ENCODE results near the gene CTBP1. TPM values are rescaled to one million over a fixed set of nuclear protein-coding genes. Genes with fewer than 3 reads are reported as not detected.

CTBP1 gene
- total RNA-seq, 2 experiments from 2014 or later = 154 to 162 TPM

DNA sequence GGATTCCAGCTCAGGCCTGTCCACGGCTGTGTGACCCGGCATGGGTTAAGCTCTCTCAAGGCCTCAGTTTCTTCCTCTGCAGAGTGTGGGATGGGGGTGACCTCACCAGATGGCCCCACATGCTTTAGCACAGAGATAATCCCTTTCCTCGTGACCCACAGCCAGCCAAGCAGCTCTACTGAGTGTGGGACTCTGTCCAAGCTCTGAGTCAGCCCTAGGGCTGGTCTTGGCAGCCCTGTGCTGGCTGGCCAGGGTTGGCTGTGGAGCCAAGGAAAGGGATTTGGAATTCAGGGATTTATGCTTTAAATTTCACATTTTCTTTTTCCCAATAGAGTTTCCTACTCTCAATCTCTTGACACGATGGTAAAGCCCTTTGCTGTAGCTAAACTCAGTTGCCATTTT lies 56.8 kb downstream of the CTBP1 start:
- intact Hi-C loops (cut with micrococcal nuclease) = no loop called here
- peak; percentile 5 for DNase-seq
- Mint-ChIP-seq H3K4me3 (no peak overlapping the region), H3K36me3 (no peaks in the 10 kb centered on the region), H3K4me1 (ENCODE audit: low read depth) (peaks cover 5% of the 10 kb centered on the region), H3K27ac (no peak overlapping the region), H3K27me3 (no peaks in the 10 kb centered on the region), H3K9me3 (no peaks in the 10 kb centered on the region)
- CTCF ChIA-PET = interaction anchor here (1.3 to 1.7 kb wide), 2 partner anchors 24 to 76 kb away, joined by 4 to 9 read pairs; no protein-coding TSS in a partner anchor
- POLR2A ChIA-PET = interaction anchor here (0.7 kb wide), 1 partner anchor 11 kb away, joined by 3 read pairs; no protein-coding TSS in a partner anchor

DNA sequence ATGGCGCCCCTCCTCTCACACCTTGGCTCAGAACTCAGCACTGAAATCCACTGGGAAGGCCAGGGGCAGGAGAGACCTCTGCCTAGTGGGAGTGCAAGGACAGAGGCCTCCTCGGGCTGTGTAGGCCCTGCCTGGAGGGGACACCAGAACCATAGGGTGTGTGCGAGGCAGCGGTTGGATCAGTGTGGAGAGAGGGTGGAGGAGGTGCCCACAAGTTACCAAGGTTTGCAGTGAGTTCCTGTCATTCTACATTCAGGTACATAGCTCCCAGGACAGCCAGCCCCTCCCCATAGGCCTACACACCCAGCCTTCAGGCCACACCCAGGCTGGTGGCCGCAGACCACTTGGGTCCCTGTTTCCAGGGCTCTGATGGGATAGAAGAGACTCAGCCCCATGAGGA lies 57.3 kb downstream of the CTBP1 start:
- no peak overlapping the region for H3K4me3 Mint-ChIP-seq
- peak; percentile 6 for DNase-seq
- no peaks in the 10 kb centered on the region for H3K36me3 Mint-ChIP-seq
- POLR2A ChIA-PET = interaction anchor here (0.7 kb wide), 1 partner anchor 12 kb away, joined by 3 read pairs; no protein-coding TSS in a partner anchor
- intact Hi-C loops (cut with micrococcal nuclease) = no loop called here
- H3K4me1 Mint-ChIP-seq (ENCODE audit: low read depth) = peaks cover 8% of the 10 kb centered on the region
- no peaks in the 10 kb centered on the region for H3K9me3 Mint-ChIP-seq
- CTCF ChIA-PET = interaction anchor here (1.3 to 1.7 kb wide), 2 partner anchors 24 to 77 kb away, joined by 4 to 9 read pairs; no protein-coding TSS in a partner anchor
- no peaks in the 10 kb centered on the region for H3K27me3 Mint-ChIP-seq
- no peak overlapping the region for H3K27ac Mint-ChIP-seq

DNA sequence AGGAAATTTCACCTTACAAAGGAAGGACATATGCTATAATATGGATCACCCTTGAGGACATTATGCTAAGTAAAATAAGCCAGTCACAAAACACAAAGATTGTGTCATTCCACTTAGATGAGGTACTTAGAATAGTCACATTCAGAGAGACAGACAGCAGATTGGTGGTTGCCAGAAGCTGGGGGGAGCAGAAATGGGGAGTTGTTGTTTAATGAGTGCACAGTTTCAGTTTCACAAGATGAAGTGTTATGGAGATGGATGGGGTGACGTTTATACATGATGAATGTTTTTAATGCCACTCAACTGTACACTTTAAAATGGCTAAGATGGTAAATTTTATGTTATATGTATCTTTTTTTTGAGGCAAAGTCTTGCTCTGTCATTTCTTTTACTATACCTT lies 61.7 kb downstream of the CTBP1 start:
- Mint-ChIP-seq H3K4me1 (ENCODE audit: low read depth) (peaks cover 15% of the 10 kb centered on the region), H3K9me3 (peaks cover 5% of the 10 kb centered on the region), H3K36me3 (peaks cover 4% of the 10 kb centered on the region), H3K4me3 (no peak overlapping the region), H3K27ac (no peak overlapping the region), H3K27me3 (peaks cover 3% of the 10 kb centered on the region)
- ChIA-PET CTCF (interaction anchor here (1.4 kb wide), 1 partner anchor 24 kb away, joined by 3 read pairs; no protein-coding TSS in a partner anchor), POLR2A (no interaction called here)
- peak; percentile 61 for DNase-seq
- intact Hi-C loops (cut with micrococcal nuclease) = loop anchor here (1.0 kb wide), 1 partner anchor 15 kb away; no protein-coding TSS in a partner anchor

DNA sequence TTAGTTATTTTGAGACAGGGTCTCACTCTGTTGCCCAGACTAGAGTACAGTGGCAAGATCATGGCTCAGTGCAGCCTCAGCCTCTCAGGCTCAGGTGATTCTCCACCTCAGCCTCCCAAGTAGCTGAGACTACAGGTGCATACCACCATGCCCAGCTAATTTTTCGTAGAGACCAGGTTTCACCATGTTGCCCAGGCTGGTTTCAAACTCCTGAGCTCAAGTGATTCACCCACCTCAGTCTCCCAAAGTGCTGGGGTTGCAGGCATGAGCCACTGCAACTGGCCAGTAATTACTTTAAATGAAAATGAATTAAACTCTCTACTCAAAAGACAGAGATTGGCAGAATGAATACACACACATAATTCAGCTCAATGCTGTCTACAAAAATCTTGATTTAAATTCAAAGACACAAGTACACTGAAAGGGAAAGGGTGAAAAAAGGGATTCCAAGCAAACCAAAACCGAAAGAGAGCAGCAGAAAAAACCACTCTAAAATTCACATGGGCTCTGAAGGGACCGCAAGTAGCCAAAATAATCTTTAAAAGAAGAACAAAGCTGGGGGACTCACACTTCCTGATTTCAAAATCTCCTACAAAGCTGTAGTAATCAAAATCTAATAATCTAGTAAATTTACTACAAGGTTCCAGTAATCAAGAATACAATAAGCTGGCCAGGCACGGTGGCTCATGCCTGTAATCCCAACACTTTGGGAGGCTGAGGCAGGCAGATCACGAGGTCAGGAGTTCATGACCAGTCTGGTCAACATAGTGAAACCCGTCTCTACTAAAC lies 64.8 kb downstream of the CTBP1 start:
- Mint-ChIP-seq H3K27ac (peak overlapping the region; percentile 49), H3K4me1 (ENCODE audit: low read depth) (peaks cover 13% of the 10 kb centered on the region), H3K27me3 (peaks cover 9% of the 10 kb centered on the region), H3K4me3 (no peak overlapping the region), H3K9me3 (peaks cover 15% of the 10 kb centered on the region), H3K36me3 (peaks cover 6% of the 10 kb centered on the region)
- ChIA-PET CTCF (interaction anchor here (2.4 to 2.9 kb wide), 2 partner anchors 17 to 84 kb away, joined by 11 to 16 read pairs; no protein-coding TSS in a partner anchor), POLR2A (interaction anchor here (0.9 to 1.6 kb wide), 3 partner anchors 18 to 64 kb away, joined by 3 to 8 read pairs (median 4); partner anchors contain the start of gene CTBP1)
- DNase-seq = no peak
- intact Hi-C loops (cut with micrococcal nuclease) = loop anchor here (5.0 kb wide), 1 partner anchor 163 kb away; the partner anchor contains the start of gene UVSSA

DNA sequence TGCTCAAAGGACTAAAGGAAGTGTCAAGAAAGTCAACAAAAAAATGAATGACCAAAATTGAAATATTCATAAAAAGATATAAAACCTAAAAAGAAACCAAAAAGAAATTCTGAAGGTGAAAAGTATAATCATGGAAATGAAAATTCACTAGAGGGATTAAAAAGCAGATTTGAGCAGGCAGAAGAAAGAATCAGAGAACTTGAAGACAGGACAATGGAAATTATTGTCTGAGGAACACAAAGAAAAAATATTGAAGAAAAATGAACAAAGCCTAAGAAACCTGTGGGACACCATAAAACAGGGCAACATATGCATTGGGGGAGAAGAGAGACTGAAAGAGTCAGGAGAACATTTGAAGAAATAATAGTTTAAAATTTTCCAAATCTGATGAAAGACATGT lies 66.6 kb downstream of the CTBP1 start:
- POLR2A ChIA-PET = no interaction called here
- Mint-ChIP-seq H3K27me3 (peaks cover 9% of the 10 kb centered on the region), H3K9me3 (peaks cover 15% of the 10 kb centered on the region), H3K27ac (no peak overlapping the region), H3K4me1 (ENCODE audit: low read depth) (peaks cover 13% of the 10 kb centered on the region), H3K4me3 (no peak overlapping the region), H3K36me3 (peaks cover 6% of the 10 kb centered on the region)
- no peak for DNase-seq
- CTCF ChIA-PET = interaction anchor here (2.6 to 2.9 kb wide), 2 partner anchors 15 to 86 kb away, joined by 8 to 11 read pairs; no protein-coding TSS in a partner anchor
- intact Hi-C loops (cut with micrococcal nuclease) = loop anchor here (5.0 kb wide), 1 partner anchor 165 kb away; the partner anchor contains the start of gene UVSSA

DNA sequence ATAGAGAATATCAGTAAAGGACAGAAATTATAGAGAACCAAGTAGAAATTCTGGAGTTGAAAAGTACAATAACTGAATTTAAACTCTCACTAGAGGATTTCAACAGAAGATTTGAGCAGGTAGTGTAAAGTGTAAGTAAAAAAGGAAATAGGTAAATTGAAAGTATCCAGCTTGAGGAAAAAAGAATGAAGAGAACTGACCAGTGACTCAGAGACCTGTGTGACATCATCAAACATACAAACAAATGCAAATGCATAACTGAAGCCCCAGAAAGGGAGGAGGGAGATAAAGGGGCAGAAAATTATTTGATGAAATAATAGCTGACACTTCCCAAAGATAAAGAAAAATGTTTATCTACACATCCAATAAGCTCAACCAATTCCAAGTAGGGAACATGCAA lies 68.3 kb downstream of the CTBP1 start:
- ChIA-PET POLR2A (no interaction called here), CTCF (interaction anchor here (2.6 kb wide), 1 partner anchor 13 kb away, joined by 8 read pairs; no protein-coding TSS in a partner anchor)
- no peak overlapping the region for H3K4me3 Mint-ChIP-seq
- peaks cover 6% of the 10 kb centered on the region for H3K36me3 Mint-ChIP-seq
- H3K27ac Mint-ChIP-seq = no peak overlapping the region
- intact Hi-C loops (cut with micrococcal nuclease) = loop anchor here (5.0 kb wide), 1 partner anchor 167 kb away; the partner anchor contains the start of gene UVSSA
- peaks cover 5% of the 10 kb centered on the region for H3K4me1 Mint-ChIP-seq (ENCODE audit: low read depth)
- peaks cover 9% of the 10 kb centered on the region for H3K27me3 Mint-ChIP-seq
- H3K9me3 Mint-ChIP-seq = peaks cover 15% of the 10 kb centered on the region
- DNase-seq = no peak

DNA sequence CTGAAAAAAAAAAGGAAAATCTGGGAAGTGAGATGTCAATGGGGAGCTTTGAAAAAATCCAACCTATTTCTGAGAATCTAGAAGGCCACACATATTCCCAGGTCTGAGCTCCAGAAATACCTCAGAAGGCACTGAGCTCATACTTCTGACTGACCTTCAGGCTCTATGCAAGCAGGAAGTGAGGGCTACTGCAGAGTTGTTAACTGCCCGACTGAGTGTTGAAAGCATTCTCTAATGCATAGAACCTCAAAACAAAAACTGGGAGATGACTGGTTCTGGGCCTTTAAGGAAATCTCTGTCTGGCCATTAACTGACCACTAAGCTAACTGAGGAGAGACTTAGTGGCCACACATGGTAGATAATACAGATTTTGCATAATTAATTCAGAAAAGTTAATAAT lies 69.0 kb downstream of the CTBP1 start:
- CTCF ChIA-PET = interaction anchor here (2.6 kb wide), 1 partner anchor 12 kb away, joined by 8 read pairs; no protein-coding TSS in a partner anchor
- intact Hi-C loops (cut with micrococcal nuclease) = loop anchor here (5.0 kb wide), 1 partner anchor 167 kb away; the partner anchor contains the start of gene UVSSA
- H3K36me3 Mint-ChIP-seq = peaks cover 6% of the 10 kb centered on the region
- peaks cover 5% of the 10 kb centered on the region for H3K4me1 Mint-ChIP-seq (ENCODE audit: low read depth)
- no peak for DNase-seq
- no peak overlapping the region for H3K27ac Mint-ChIP-seq
- peaks cover 15% of the 10 kb centered on the region for H3K9me3 Mint-ChIP-seq
- H3K4me3 Mint-ChIP-seq = no peak overlapping the region
- peaks cover 9% of the 10 kb centered on the region for H3K27me3 Mint-ChIP-seq
- POLR2A ChIA-PET = no interaction called here

DNA sequence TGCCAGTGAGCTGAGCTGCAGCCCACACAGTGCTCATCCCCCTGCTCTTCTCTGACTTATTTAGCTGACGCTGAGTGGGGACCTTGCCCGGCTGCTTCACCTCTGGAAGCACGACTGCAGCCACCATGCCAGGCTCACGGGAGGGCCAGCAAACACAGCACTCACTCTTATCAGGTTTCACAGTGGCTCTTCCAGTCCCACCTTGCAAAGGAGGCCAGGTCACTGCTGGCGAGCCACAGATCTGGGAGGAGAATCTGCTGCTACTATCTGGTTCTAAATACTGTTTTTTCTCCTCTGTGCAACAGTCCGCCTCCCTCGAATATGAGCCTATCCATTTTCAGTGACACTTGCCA lies 69.9 kb downstream of the CTBP1 start:
- H3K4me1 Mint-ChIP-seq (ENCODE audit: low read depth) = peaks cover 2% of the 10 kb centered on the region
- H3K27me3 Mint-ChIP-seq = peaks cover 9% of the 10 kb centered on the region
- H3K36me3 Mint-ChIP-seq = peaks cover 6% of the 10 kb centered on the region
- H3K4me3 Mint-ChIP-seq = no peak overlapping the region
- ChIA-PET POLR2A (interaction anchor here (1.4 kb wide), 1 partner anchor 23 kb away, joined by 5 read pairs; no protein-coding TSS in a partner anchor), CTCF (interaction anchor here (1.3 kb wide), 1 partner anchor 12 kb away, joined by 4 read pairs; no protein-coding TSS in a partner anchor)
- intact Hi-C loops (cut with micrococcal nuclease) = no loop called here
- peaks cover 15% of the 10 kb centered on the region for H3K9me3 Mint-ChIP-seq
- DNase-seq = no peak
- no peak overlapping the region for H3K27ac Mint-ChIP-seq

DNA sequence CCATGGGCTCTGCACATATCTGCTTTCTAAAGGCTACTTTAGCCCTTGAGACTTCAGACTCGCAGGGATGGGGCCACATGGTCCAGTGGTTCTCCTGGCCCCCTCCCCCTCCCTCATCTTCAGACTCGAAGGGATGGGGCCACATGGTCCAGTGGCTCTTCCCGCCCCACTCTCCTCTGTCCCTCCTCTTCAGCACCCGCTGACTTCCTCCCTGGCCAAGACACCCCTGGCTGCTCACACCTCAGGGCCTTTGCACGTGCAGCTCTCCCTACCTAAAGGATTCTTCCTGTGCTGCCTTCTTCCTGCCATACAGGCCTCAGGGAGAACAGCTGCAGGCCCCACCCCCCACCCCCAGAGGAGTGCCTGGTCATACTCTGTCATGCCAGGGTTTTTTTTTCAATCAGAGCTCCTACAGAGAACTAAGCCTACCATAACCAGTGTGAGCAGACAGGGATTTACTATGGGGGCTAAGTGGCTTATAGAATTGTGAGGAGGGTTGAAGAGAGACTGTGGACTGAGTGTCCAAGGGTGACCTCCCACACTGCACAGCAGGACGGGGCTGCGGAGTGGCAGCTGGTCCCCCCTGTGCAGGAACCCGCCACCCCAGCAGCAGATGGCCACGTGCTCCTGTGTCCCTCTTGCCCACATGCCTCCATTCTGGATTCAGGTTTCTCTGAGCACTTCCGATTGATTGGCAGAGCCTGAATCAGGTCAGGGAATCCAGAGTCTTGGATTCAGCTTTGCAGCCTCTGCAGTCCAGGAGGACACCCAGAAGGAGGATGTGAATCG lies 70.4 kb downstream of the CTBP1 start:
- ChIA-PET POLR2A (interaction anchor here (1.4 kb wide), 1 partner anchor 23 kb away, joined by 5 read pairs; no protein-coding TSS in a partner anchor), CTCF (interaction anchor here (1.3 kb wide), 1 partner anchor 11 kb away, joined by 4 read pairs; no protein-coding TSS in a partner anchor)
- Mint-ChIP-seq H3K27ac (no peak overlapping the region), H3K27me3 (peaks cover 15% of the 10 kb centered on the region), H3K9me3 (peaks cover 15% of the 10 kb centered on the region), H3K4me1 (ENCODE audit: low read depth) (no peaks in the 10 kb centered on the region), H3K36me3 (peaks cover 6% of the 10 kb centered on the region), H3K4me3 (no peak overlapping the region)
- DNase-seq = no peak
- intact Hi-C loops (cut with micrococcal nuclease) = no loop called here

DNA sequence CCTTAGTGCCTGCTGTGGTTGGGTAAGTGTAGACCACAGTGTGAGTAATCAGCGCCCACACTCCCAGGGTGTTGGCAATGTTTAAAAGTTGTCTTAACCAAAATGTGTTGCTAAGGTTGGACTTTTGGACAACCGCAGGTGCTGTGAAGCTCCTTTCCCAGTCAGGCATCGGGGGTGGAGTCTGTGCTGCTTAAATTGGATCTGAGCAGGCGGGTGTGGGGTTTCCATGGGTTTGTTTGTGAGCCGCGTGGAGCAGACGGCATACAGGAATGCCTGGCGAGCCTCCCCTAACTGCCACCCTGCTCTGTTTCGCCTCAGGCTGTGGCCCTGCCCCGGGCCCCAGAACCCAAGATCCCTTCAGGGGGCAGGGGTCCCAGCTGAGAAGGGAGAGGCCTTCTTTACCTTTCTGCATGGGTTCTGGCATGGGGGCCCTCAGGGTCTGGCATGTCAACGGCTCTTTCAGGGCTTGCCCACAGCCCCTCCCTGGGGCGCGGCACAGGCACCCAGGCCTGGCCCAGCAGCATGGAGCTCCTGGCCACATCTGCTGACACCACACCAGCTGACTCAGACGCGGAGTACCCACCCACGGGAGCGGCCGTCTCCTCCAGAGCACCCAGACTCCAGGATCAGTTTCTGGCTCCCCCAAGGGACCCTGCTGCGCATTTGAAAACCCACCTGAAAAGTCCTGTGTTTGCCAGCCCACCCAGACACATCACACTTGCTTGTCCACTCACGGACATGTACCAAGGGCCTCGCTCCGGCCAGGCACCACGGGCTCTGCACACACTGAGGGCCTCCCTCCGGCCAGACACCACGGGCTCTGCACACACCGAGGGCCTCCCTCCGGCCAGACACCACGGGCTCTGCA lies 71.4 kb downstream of the CTBP1 start:
- intact Hi-C loops (cut with micrococcal nuclease) = no loop called here
- Mint-ChIP-seq H3K4me3 (no peak overlapping the region), H3K9me3 (peaks cover 14% of the 10 kb centered on the region), H3K36me3 (peaks cover 4% of the 10 kb centered on the region), H3K27ac (no peak overlapping the region), H3K27me3 (peaks cover 15% of the 10 kb centered on the region), H3K4me1 (ENCODE audit: low read depth) (no peaks in the 10 kb centered on the region)
- DNase-seq = peak; percentile 41
- ChIA-PET POLR2A (no interaction called here), CTCF (no interaction called here)
